NOMO-1 treated with dmso at 0.1 percent for 144 hours (cell line): ENCODE results near the gene WDR88.

Experiments
- DNase-seq: peaks from one replicate; lab custom pipeline; 2025; ENCODE audit not compliant: unreplicated experiment; lab: John Stamatoyannopoulos, UW

Gene WDR88, protein sequence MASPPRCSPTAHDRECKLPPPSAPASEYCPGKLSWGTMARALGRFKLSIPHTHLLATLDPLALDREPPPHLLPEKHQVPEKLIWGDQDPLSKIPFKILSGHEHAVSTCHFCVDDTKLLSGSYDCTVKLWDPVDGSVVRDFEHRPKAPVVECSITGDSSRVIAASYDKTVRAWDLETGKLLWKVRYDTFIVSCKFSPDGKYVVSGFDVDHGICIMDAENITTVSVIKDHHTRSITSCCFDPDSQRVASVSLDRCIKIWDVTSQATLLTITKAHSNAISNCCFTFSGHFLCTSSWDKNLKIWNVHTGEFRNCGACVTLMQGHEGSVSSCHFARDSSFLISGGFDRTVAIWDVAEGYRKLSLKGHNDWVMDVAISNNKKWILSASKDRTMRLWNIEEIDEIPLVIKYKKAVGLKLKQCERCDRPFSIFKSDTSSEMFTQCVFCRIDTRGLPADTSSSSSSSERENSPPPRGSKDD

GRCh38 chr19:33132021-33132420 is at the start of gene WDR88:
TSS of gene WDR88 (plus strand) at chr19:33132114. CDS start at chr19:33132170, 56 bp downstream.
- DNase-seq = no peak

DNA sequence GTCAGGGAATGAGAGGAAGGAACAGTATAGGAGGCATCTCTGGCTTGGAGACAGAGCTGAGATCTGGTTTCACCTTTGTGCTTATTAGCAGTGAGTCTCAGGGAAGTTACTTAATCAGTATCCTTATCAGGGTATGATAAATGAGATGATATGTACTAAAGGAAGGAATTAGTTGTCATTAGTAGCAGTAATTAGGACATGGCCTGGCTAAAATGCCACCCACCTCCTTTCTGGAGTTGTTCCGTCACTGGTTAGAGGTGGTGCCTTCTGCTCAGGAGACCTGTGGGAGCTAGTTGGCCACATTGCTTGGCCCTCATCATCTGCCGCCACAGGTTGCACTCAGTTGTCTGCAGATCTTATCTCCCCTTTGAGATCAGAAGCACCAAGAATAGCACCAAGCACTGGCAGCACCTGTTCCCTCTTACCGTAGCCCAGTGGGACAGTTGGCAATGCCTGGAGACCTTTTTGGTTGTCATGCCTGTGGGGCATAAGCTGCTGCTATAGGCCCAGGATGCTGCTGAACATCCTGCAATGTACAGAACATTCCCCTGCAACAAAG is 46.3 kb upstream of the WDR88 start:
- DNase-seq = no peak

DNA sequence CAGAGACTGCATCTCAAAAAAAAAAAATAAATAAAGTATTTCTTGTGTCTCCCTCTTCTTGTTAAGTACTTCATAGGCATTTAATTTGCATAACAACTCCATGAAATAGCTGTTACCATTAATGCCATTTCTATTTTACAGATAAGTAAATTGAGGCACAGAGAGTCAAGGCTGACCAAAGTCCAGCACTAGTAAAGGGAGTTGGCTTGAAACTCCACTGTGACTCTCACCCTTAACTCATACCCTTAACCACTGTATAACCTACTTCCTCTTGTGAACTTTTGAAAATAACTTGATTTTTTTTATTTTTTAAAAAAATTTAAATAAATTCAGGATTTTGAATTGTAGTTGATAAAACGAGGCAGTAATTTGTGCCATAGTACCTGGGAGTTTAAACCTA is 45.0 kb upstream of the WDR88 start:
- DNase-seq = no peak

DNA sequence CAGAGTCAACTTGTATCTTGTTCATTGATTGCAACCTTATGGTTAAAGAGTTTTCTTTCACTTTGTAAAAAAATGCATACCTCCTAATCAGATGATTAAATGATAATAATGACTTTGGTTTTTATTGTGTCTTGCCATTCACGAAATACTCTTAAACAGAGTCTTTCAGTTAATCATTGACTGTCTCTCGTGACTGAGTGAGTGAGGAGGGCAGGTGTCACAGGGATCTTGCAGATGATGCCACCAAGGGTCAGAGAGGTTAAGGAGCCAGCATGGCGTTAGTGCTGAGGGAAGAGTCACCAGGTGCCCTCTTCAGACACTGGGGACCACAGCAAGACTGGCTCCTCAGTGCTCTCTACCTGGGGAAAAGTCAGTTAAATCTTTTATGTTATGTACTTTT is 42.9 kb upstream of the WDR88 start:
- no peak for DNase-seq

- DNase-seq = no peak
Measured at GRCh38 chr19:33090179-33090578, 41.7 kb upstream of the WDR88 start.

- DNase-seq = no peak
Measured at GRCh38 chr19:33093420-33094210, 38.3 kb upstream of the WDR88 start.

GRCh38 chr19:33094436-33095067 is 37.4 kb upstream of the WDR88 start:
- DNase-seq = no peak

- DNase-seq = no peak
Measured at GRCh38 chr19:33096005-33096404, 35.9 kb upstream of the WDR88 start.

- DNase-seq = no peak
Measured at GRCh38 chr19:33098055-33098534, 33.8 kb upstream of the WDR88 start.

DNA sequence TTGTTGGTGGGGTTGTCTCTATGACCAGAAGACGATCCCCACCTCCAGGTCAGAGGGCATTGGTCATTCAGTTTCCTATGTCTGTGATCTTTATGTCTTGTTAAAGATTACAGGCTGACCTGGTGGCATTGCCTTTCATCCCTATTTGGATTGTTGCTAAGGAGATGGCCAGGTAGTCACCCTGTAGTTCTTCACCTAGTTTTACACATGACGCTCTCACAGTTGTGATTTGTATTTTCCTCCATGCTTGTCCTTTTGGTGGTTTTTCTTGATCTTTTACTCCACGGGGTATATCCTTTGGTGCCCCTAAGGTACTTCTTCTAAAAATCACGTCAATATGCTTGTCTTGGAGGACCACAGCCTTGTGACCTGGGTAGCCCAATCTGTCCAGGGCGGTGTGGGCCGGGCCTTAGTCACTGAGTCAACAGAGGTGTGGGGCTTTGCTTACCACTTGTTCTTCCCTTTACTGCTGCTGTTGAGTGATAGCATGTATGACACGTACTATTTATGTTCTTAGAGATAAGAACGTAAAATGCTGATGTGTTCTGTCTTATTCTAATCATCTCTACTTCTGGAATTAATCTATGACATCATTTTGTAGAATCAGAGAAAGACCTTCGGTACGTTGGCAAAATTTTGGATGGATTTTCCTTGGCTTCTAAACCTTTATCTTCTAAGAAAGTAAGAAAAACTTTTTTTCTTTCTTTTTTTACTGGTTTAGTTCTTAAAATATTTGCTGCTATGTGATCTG is 30.8 kb upstream of the WDR88 start:
- DNase-seq = no peak

GRCh38 chr19:33102893-33103292 is 29.0 kb upstream of the WDR88 start:
- DNase-seq = no peak

GRCh38 chr19:33108161-33108560 is 23.8 kb upstream of the WDR88 start:
- DNase-seq = no peak

DNA sequence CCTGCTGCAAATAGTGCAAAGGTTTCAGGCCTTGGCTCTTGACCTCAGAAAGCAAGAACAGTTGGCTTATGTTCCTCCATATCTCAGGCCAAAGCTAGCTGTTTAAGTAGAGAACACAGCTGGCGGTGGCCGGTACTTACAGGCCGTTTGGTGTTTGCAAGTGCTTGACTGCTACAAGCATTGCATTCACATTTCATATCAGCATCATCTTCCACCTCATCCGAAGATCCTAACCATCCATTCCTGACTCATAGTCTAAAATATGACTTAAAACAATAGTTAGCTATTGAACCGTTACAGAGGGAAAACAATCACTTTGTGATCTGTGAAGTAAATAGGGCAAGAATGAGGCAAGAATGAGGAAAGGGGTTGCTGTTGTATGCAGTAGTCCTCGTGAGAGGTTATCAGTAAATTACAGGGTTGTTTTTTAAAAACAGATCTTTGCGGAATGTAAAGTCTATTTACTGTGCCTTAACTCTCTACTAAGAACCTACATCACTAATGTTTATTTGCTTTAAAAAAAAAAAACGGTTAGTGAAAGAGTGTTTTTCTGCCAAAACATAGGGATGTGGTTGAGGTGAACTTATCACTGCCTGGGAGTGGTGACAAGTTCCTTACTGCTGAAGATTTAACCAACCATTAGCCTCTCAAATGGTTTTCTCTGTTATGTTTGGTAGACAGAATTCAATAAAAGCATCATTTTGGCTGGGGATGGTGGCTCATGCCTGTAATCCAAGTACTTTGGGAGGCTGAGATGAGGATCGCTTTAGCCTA is 21.6 kb upstream of the WDR88 start:
- no peak for DNase-seq

GRCh38 chr19:33111587-33111986 is 20.3 kb upstream of the WDR88 start:
- DNase-seq = no peak

- DNase-seq = no peak
Measured at GRCh38 chr19:33114312-33114711, 17.6 kb upstream of the WDR88 start.

GRCh38 chr19:33117501-33117900 is 14.4 kb upstream of the WDR88 start:
- no peak for DNase-seq

DNA sequence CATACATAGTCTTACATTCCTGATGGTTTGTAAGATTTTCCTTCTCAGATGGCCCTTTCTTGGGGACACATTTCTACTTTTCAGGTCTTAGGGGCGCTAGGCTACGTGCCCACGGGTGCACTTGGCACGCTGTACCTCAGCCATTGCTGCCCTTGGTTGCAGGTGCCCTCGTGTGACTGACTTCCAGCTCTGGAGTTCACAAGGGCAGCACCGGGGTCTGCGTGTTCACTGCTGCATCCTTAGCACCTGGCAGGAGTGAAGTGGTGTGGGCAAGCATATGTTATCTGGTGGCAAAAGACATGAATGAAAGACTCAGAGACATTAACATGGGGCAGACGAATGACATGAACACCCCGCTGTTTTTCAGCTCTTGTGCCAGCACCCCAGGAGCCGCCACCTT is 13.3 kb upstream of the WDR88 start:
- no peak for DNase-seq

GRCh38 chr19:33124207-33125098 is 7.5 kb upstream of the WDR88 start:
- DNase-seq = no peak

GRCh38 chr19:33125929-33126388 is 6.0 kb upstream of the WDR88 start:
- DNase-seq = peak; percentile 8
